Mesothelial cell of epicardium (in vitro differentiated cells): ENCODE data around the gene YIPF3. TPM values are rescaled to one million over a fixed set of nuclear protein-coding genes. Genes with fewer than 3 reads are reported as not detected.
"Not testable (repeated sequence)": the region's sequence is repeated elsewhere in the genome, so short reads cannot be mapped to it uniquely, and the experiment has no call there.

Experiments used
- DNase-seq, 2 experiments: peaks; one replicate each; pipeline ENCODE4 v3.0.0; 2021; ENCODE audit warnings: low spot score in 2 of 2; ENCODE audit not compliant: unreplicated experiment in 2 of 2
- H3K27ac Mint-ChIP-seq: 2 replicates; pipeline ENCODE4 v1.8.0; 2021; ENCODE audit warnings: mixed read lengths
- H3K27me3 Mint-ChIP-seq: 2 replicates; pipeline ENCODE4 v1.8.0; 2021; ENCODE audit warnings: low read depth, mixed read lengths
- H3K36me3 Mint-ChIP-seq: 2 replicates; pipeline ENCODE4 v1.8.0; 2021; ENCODE audit warnings: mixed read lengths
- H3K4me1 Mint-ChIP-seq: 2 replicates; pipeline ENCODE4 v1.8.0; 2021; ENCODE audit warnings: mixed read lengths
- H3K4me3 Mint-ChIP-seq: 2 replicates; pipeline ENCODE4 v1.8.0; 2021; ENCODE audit warnings: mild to moderate bottlenecking, moderate library complexity, mixed read lengths
- H3K9me3 Mint-ChIP-seq: 2 replicates; pipeline ENCODE4 v1.8.0; 2021; ENCODE audit warnings: mixed read lengths
- CTCF ChIP-seq: fragments of 200-600 bp; sonication (generic); IDR thresholded peaks from one replicate; pipeline ENCODE4 v1.5.0; 2021; ENCODE audit warnings: antibody characterized with exemption; ENCODE audit not compliant: unreplicated experiment
- total RNA-seq: library from RNA; stranded (reverse); gene quantifications from 3 replicates; pipeline ENCODE4 v1.2.1, GENCODE V29; 2021

Gene YIPF3
- total RNA-seq, 1 donor from 2014 or later: 107 TPM

GRCh38 chr6:43503443-43503842 lies 13.3 kb downstream of the YIPF3 start:
- peaks cover 13% of the 10 kb centered on the region for H3K27me3 Mint-ChIP-seq
- no peak overlapping the region for H3K27ac Mint-ChIP-seq
- DNase-seq: no peak
- H3K36me3 Mint-ChIP-seq: peaks cover 21% of the 10 kb centered on the region
- H3K4me3 Mint-ChIP-seq: no peak overlapping the region
- H3K4me1 Mint-ChIP-seq: peaks cover 2% of the 10 kb centered on the region
- H3K9me3 Mint-ChIP-seq: no peaks in the 10 kb centered on the region
- no peak for TF ChIP-seq CTCF

- Mint-ChIP-seq H3K27me3 (peaks cover 5% of the 10 kb centered on the region), H3K4me1 (peaks cover 2% of the 10 kb centered on the region), H3K9me3 (no peaks in the 10 kb centered on the region), H3K4me3 (no peak overlapping the region), H3K36me3 (peaks cover 21% of the 10 kb centered on the region), H3K27ac (no peak overlapping the region)
- no peak for DNase-seq
- TF ChIP-seq CTCF: no peak
Observed at GRCh38 chr6:43502666-43503065, 14.1 kb downstream of the YIPF3 start.

GRCh38 chr6:43500921-43501320 lies 15.8 kb downstream of the YIPF3 start:
- Mint-ChIP-seq H3K9me3 (no peaks in the 10 kb centered on the region), H3K27ac (no peak overlapping the region), H3K36me3 (peaks cover 21% of the 10 kb centered on the region), H3K27me3 (no peaks in the 10 kb centered on the region), H3K4me1 (peaks cover 15% of the 10 kb centered on the region), H3K4me3 (no peak overlapping the region)
- no peak for TF ChIP-seq CTCF
- DNase-seq: no peak

- Mint-ChIP-seq H3K27me3 (no peaks in the 10 kb centered on the region), H3K9me3 (no peaks in the 10 kb centered on the region), H3K4me3 (no peak overlapping the region), H3K27ac (no peak overlapping the region), H3K4me1 (peaks cover 25% of the 10 kb centered on the region), H3K36me3 (peaks cover 18% of the 10 kb centered on the region)
- TF ChIP-seq CTCF: no peak
- no peak for DNase-seq
Observed at GRCh38 chr6:43499028-43499815, 17.5 kb downstream of the YIPF3 start.

- H3K27ac Mint-ChIP-seq, H3K4me3 Mint-ChIP-seq, H3K9me3 Mint-ChIP-seq, H3K27me3 Mint-ChIP-seq, DNase-seq: not testable (repeated sequence)
- Mint-ChIP-seq H3K36me3 (peaks cover 14% of the 10 kb centered on the region), H3K4me1 (peaks cover 31% of the 10 kb centered on the region)
Observed at GRCh38 chr6:43498291-43498690, 18.4 kb downstream of the YIPF3 start.

GRCh38 chr6:43497689-43498088 lies 19.0 kb downstream of the YIPF3 start:
- no peaks in the 10 kb centered on the region for H3K9me3 Mint-ChIP-seq
- H3K27ac Mint-ChIP-seq: no peak overlapping the region
- no peak for TF ChIP-seq CTCF
- peaks cover 12% of the 10 kb centered on the region for H3K36me3 Mint-ChIP-seq
- no peaks in the 10 kb centered on the region for H3K27me3 Mint-ChIP-seq
- H3K4me1 Mint-ChIP-seq: peaks cover 31% of the 10 kb centered on the region
- H3K4me3 Mint-ChIP-seq: no peak overlapping the region
- DNase-seq: no peak
